A673 (cell line): ENCODE measurements around the gene ZFYVE28. TPM values are rescaled to one million over a fixed set of nuclear protein-coding genes. Genes with fewer than 3 reads are reported as not detected.
"Not testable (repeated sequence)": the region's sequence is repeated elsewhere in the genome, so short reads cannot be mapped to it uniquely, and the experiment has no call there.

Experiments used
- BruUV-seq: library from RNA; stranded (reverse); fragments of 400-500 nt; replicated peaks from 2 replicates; lab custom pipeline; 2021; lab: Mats Ljungman, UMichigan
- CTCF ChIA-PET: fragments of 300-600 bp; sonication (Branson Sonifier 250); formaldehyde crosslinking; loops from one replicate; lab custom pipeline; 2022; ENCODE audit warnings: antibody characterized with exemption; lab: Charles Lee
- POLR2A ChIA-PET: fragments of 300-600 bp; sonication (Branson Sonifier 250); formaldehyde crosslinking; loops from one replicate; lab custom pipeline; 2022; ENCODE audit warnings: antibody characterized with exemption; ENCODE audit not compliant: low non-redundant PET; lab: Charles Lee
- DNase-seq: peaks from one replicate; pipeline ENCODE4 v3.0.0-alpha.2; 2015; ENCODE audit warnings: low spot score
- H3K27ac ChIP-seq: fragments of 200-600 bp; sonication (generic); 2 replicates; pipeline ENCODE4 v1.5.1; 2016; ENCODE audit warnings: mixed run types, low read depth, mild to moderate bottlenecking, mixed read lengths, antibody characterized with exemption, low read length; ENCODE audit not compliant: poor library complexity, severe bottlenecking
- H3K27me3 ChIP-seq: fragments of 200-600 bp; sonication (generic); replicated peaks from 2 replicates; pipeline ENCODE4 v1.6.1; 2017; ENCODE audit warnings: mixed run types, low read depth, mild to moderate bottlenecking, mixed read lengths, antibody characterized with exemption, low read length; ENCODE audit not compliant: insufficient read depth, poor library complexity
- H3K36me3 ChIP-seq: fragments of 200-600 bp; sonication (generic); 2 replicates; pipeline ENCODE4 v1.6.1; 2016; ENCODE audit warnings: mixed run types, mild to moderate bottlenecking, mixed read lengths, antibody characterized with exemption, low read length; ENCODE audit not compliant: insufficient read depth, poor library complexity, severe bottlenecking
- H3K4me1 ChIP-seq: fragments of 200-600 bp; sonication (generic); 2 replicates; pipeline ENCODE4 v1.6.1; 2017; ENCODE audit warnings: mixed run types, mild to moderate bottlenecking, mixed read lengths, antibody characterized with exemption, low read length; ENCODE audit not compliant: insufficient read depth, poor library complexity, severe bottlenecking
- H3K4me3 ChIP-seq: fragments of 200-600 bp; sonication (generic); 2 replicates; pipeline ENCODE4 v1.5.1; 2016; ENCODE audit warnings: low read depth, mixed run types, mild to moderate bottlenecking, mixed read lengths, low read length; ENCODE audit not compliant: poor library complexity, severe bottlenecking
- H3K9me3 ChIP-seq: fragments of 200-600 bp; sonication (generic); 2 replicates; pipeline ENCODE4 v1.6.1; 2016; ENCODE audit warnings: mixed run types, low read depth, mild to moderate bottlenecking, mixed read lengths, antibody characterized with exemption, low read length; ENCODE audit not compliant: poor library complexity, severe bottlenecking
- CTCF ChIP-seq: fragments of 300-800, 200-600 bp; sonication (generic); conservative IDR thresholded peaks from 2 replicates; pipeline ENCODE4 v1.5.1; 2017; ENCODE audit warnings: low read depth, mild to moderate bottlenecking, antibody characterized with exemption, low read length, moderate library complexity, mixed read lengths
- EZH2 ChIP-seq: fragments of 200-600 bp; sonication (generic); IDR thresholded peaks from 2 replicates; pipeline ENCODE4 v1.6.1; 2017; ENCODE audit warnings: borderline replicate concordance, low read depth, mild to moderate bottlenecking, mixed read lengths, antibody characterized with exemption, low read length; ENCODE audit not compliant: poor library complexity, severe bottlenecking
- intact Hi-C: fragments of 100-400 bp; cut with micrococcal nuclease; formaldehyde crosslinking; loops from one replicate; pipeline ENCODE4 v1.10.0; 2022; ENCODE audit not compliant: unreplicated experiment
- total RNA-seq: library from RNA; stranded (reverse); gene quantifications from 2 replicates; pipeline ENCODE4 v1.2.3, GENCODE V29; 2021

Gene ZFYVE28
- total RNA-seq, 1 experiment from 2014 or later: 8.6 TPM

- Histone ChIP-seq H3K36me3 (peaks cover 7% of the 10 kb centered on the region), H3K4me3 (no peak overlapping the region), H3K9me3 (no peaks in the 10 kb centered on the region), H3K27ac (no peak overlapping the region), H3K4me1 (no peaks in the 10 kb centered on the region), H3K27me3 (no peaks in the 10 kb centered on the region)
- intact Hi-C loops: no loop called here
- no TSS peak for BruUV-seq
- DNase-seq: no peak
- ChIA-PET POLR2A (no interaction called here), CTCF (no interaction called here)
- TF ChIP-seq CTCF (no peak), EZH2 (no peak)
These were observed 195.6 kb downstream of the ZFYVE28 start for GRCh38 chr4:2222838-2223237.

GRCh38 chr4:2221378-2221777, 197.1 kb downstream of the ZFYVE28 start:
- H3K4me3 ChIP-seq, CTCF ChIA-PET, H3K27me3 ChIP-seq, BruUV-seq, DNase-seq, H3K9me3 ChIP-seq, H3K4me1 ChIP-seq, intact Hi-C loops, POLR2A ChIA-PET, H3K36me3 ChIP-seq, H3K27ac ChIP-seq: not testable (repeated sequence)

GRCh38 chr4:2220016-2220630, 198.3 kb downstream of the ZFYVE28 start:
- no TSS peak for BruUV-seq
- intact Hi-C loops: loop anchor here (1.0 kb wide), 1 partner anchor 221 kb away; no protein-coding TSS in a partner anchor
- ChIA-PET POLR2A (interaction anchor here (0.5 kb wide), 1 partner anchor 18 kb away, joined by 5 read pairs; no protein-coding TSS in a partner anchor), CTCF (interaction anchor here (0.5 to 1.1 kb wide), 5 partner anchors 139 to 371 kb away, joined by 3 to 13 read pairs (median 3); no protein-coding TSS in a partner anchor)
- Histone ChIP-seq H3K4me3 (no peak overlapping the region), H3K27ac (no peak overlapping the region), H3K36me3 (no peaks in the 10 kb centered on the region), H3K9me3 (no peaks in the 10 kb centered on the region), H3K27me3 (no peaks in the 10 kb centered on the region), H3K4me1 (no peaks in the 10 kb centered on the region)
- TF ChIP-seq EZH2: no peak
- TF ChIP-seq CTCF: peak; percentile 91
- peak; percentile 75 for DNase-seq

Other genes starting within 250 kb of the ZFYVE28 start
- gene HAUS3, start 176.5 kb downstream of the ZFYVE28 start, total RNA-seq: 25.6 and 27.7 TPM in 2 replicates
- gene POLN, start 176.5 kb downstream of the ZFYVE28 start, total RNA-seq: 2.5 and 4.0 TPM in 2 replicates
- gene MXD4, start 156.5 kb downstream of the ZFYVE28 start, total RNA-seq: 9.1 and 12.7 TPM in 2 replicates
- not detected in 2 replicates for gene CFAP99, start 310 bp upstream of the ZFYVE28 start, total RNA-seq
- 113 and 119 TPM in 2 replicates for gene RNF4, start 50.5 kb upstream of the ZFYVE28 start, total RNA-seq
- gene FAM193A, start 118.0 kb upstream of the ZFYVE28 start, total RNA-seq: 35.5 and 38.2 TPM in 2 replicates